HG03378 (cell line): ENCODE results near the gene RTP4.
"Not testable (repeated sequence)": the region's sequence is repeated elsewhere in the genome, so short reads cannot be mapped to it uniquely, and the experiment has no call there.

ENCODE experiments used
- ATAC-seq: cut with Tn5 transposase; IDR thresholded peaks from one replicate; pipeline ENCODE4 v1.9.1; 2021; ENCODE audit warnings: mild to moderate bottlenecking, moderate library complexity; ENCODE audit not compliant: unreplicated experiment

Gene RTP4

GRCh38 chr3:187367561-187368103 is 553 bp upstream of the RTP4 start:
- no peak for ATAC-seq

GRCh38 chr3:187369089-187369447 is 883 bp downstream of the RTP4 start:
- ATAC-seq: no peak

GRCh38 chr3:187370051-187370450 is 1.9 kb downstream of the RTP4 start:
- no peak for ATAC-seq

- no peak for ATAC-seq
Observed at GRCh38 chr3:187375581-187375980, 7.4 kb downstream of the RTP4 start.

- no peak for ATAC-seq
Observed at GRCh38 chr3:187377842-187378241, 9.7 kb downstream of the RTP4 start.

- ATAC-seq: no peak
Observed at GRCh38 chr3:187382609-187383151, 14.5 kb downstream of the RTP4 start.

GRCh38 chr3:187383246-187383645 is 15.1 kb downstream of the RTP4 start:
- ATAC-seq: no peak

- ATAC-seq: no peak
Observed at GRCh38 chr3:187385296-187385695, 17.1 kb downstream of the RTP4 start.

- no peak for ATAC-seq
Observed at GRCh38 chr3:187396661-187397060, 28.5 kb downstream of the RTP4 start.

GRCh38 chr3:187398955-187399354 is 30.8 kb downstream of the RTP4 start:
- no peak for ATAC-seq

GRCh38 chr3:187400756-187401155 is 32.6 kb downstream of the RTP4 start:
- ATAC-seq: no peak

- no peak for ATAC-seq
Observed at GRCh38 chr3:187401856-187402255, 33.7 kb downstream of the RTP4 start.

- no peak for ATAC-seq
Observed at GRCh38 chr3:187403768-187404288, 35.6 kb downstream of the RTP4 start.

- ATAC-seq: no peak
Observed at GRCh38 chr3:187406927-187407326, 38.7 kb downstream of the RTP4 start.

- not testable (repeated sequence) for ATAC-seq
Observed at GRCh38 chr3:187411991-187412781, 44.0 kb downstream of the RTP4 start.
